NCI-H146 (cell line): Measurements from ENCODE around the gene MEGF6.

Experiments
- DNase-seq: peaks from one replicate; lab custom pipeline; 2025; lab: John Stamatoyannopoulos, UW

Gene MEGF6

GRCh38 chr1:3469849-3470649, 141.3 kb downstream of the MEGF6 start:
- no peak for DNase-seq

DNA sequence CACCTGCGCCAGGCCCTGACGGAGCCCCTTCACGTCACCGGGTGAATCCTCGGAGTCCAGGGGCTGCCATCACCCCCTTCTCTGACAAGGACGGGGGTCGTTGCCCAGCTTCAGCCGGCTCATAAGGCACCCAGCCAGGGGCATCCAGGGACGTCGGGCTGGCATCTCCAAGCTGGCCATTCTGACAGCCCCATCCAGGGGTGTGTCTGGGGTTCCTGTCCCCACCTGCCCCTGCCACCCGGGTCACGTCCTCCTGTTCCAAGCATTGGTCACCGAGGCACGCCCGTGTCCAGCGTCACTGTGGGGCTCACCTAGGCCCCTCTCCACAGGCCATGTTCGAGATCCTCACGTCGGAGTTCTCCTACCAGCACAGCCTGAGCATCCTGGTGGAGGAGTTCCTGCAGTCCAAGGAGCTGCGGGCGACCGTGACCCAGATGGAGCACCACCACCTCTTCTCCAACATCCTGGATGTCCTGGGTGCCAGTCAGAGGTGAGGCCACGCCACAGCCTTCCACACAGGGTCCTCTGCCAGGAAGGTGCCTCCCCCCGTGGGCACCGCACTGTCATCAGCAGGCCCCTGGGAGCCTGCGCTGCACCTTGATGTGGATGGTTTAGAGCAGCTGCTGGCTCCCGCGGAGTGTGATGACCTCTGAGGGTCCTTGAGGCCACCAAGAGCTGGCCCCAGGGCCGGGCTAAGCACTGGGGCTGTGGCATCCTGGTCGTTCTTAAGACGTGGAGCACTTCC, 142.0 kb downstream of the MEGF6 start:
- no peak for DNase-seq

- DNase-seq, result no peak
Observed at GRCh38 chr1:3468236-3469103, 142.8 kb downstream of the MEGF6 start.

DNA sequence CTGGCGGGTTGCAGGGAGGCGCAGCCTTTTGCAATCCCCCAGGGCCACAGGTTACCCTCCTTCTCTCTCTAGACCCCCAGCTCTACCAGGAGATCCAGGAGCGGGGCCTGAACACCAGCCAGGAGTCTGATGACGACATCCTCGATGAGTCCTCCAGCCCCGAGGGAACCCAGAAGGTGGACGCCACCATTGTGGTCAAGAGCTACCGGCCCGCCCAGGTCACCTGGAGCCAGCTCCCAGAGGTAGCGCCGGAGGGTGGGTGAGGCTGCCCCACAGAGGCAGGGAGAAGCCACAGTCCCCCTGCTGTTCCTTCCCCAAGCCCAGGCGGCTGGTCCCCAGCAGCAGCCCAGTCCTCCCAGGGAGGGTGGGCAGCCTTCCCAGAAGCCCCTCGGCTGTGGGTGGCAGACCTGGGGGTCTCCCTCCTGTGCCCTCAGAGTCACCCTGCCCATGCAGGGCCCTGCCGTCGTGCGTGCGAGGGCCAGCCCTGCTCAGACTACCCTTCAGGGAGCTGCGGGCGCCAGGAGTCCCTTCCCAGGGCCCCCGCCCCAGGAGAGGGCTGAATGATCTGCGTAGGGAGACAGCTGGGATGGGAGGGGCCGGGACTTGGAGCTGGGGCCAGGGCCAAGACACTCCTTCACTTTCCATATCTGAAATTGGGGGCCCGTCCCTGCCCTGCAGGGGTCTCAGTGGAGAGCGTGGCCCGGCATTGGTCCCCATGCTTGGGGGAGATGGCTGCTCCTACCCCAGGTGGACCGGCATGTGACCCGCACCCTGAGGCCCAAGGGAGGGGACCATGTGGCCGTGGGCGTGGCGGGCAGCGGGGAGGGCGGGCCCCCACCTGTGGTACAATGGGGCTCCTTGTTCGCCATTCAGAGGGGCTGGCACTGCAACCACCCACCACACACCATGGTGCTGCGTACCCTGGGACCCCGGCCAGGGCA, 143.9 kb downstream of the MEGF6 start:
- DNase-seq, result no peak

DNA sequence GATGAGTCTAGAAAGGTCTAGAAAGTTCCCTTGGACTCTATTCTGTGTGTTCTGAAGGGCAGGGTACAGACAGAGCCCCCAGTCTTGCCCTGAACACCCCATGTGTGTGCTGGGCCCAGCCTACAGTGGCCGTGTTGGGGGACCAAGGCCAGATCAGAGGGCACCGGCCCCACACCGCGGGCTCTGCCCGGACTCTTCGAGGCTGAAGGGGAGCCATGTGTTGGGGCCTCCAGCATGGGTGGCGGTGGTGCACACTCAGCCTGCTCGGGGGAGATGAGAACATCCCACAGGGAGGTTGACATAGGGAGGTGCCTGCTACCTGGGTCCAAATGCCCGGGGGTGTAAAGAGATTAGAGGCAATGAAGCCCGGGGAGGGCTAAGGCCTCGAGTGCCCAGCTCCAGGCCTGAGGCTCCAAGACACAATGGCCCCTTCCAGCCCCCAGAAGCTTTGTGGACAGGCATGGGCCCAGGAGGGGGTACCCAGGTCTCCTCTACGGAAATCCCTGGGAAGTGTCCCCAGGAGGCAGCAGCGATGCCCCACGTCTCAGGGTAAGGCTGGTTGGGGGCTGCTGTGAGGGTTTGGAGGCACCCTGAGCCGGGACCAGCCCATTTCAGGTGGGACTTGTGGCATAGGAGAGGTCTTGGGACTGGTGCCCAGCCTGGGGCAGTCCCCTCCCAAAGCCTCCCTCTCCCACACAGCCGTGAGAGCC, 144.8 kb downstream of the MEGF6 start:
- DNase-seq, result no peak

GRCh38 chr1:3465935-3466321, 145.4 kb downstream of the MEGF6 start:
- no peak for DNase-seq

DNA sequence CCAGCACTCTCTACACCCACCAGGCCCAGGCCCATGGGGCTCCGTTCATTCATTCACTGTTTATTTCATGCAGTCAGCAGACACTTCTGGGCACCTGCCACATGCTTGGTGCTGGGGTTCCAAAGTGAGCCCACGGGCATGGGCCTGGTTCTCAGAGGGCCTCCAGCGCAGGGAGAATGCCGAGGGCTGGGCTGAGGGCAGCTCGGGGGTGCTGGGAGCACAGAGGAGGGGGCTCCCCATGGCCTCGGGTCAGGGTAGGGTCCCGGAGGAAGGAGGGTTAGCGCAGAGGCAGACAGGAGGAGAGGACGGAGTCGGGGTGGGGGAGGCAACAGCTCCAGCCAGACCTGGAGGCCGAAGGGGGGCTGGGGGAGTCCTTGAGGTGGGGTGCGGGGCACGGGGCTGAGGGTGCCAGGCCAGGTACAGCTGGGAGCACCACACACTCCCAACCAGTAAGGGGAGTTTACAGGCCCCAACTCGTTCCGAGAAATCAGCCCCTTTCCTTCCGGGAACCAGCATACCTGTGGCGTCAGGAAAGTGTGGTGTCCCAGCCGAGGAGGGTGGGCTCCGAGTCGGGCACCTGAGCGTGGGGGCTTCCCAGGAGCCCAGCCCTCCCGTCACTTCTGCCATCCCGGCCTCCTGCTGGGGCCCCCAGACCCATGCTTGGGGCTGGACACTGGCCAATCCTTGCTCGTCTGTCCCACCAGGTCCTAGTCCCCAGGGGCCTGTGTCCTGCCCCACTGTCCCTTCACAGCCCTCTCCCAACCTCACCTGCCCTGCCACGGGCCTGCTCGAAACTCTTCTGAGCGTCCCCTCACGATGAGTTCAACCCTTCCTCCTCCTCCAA, 146.0 kb downstream of the MEGF6 start:
- no peak for DNase-seq

DNA sequence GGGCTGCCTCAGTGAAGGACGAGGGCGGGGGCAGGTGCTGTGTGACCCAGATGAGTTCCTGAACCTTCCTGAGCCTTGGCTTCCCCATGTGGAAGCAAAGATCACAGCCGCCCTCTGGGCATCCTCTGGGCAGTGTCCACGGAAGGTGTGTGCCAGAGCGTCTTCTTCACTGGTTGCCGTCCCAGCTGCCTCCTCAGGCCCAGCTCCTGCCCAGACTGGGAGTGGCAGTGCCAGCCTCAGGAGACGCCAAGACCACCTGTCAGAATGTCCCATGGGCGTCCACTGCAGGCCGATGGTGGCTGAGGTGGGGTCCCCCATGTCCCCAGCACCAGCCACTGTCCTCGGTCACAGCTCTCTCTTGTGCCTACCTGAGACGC, 146.7 kb downstream of the MEGF6 start:
- DNase-seq, result no peak

DNA sequence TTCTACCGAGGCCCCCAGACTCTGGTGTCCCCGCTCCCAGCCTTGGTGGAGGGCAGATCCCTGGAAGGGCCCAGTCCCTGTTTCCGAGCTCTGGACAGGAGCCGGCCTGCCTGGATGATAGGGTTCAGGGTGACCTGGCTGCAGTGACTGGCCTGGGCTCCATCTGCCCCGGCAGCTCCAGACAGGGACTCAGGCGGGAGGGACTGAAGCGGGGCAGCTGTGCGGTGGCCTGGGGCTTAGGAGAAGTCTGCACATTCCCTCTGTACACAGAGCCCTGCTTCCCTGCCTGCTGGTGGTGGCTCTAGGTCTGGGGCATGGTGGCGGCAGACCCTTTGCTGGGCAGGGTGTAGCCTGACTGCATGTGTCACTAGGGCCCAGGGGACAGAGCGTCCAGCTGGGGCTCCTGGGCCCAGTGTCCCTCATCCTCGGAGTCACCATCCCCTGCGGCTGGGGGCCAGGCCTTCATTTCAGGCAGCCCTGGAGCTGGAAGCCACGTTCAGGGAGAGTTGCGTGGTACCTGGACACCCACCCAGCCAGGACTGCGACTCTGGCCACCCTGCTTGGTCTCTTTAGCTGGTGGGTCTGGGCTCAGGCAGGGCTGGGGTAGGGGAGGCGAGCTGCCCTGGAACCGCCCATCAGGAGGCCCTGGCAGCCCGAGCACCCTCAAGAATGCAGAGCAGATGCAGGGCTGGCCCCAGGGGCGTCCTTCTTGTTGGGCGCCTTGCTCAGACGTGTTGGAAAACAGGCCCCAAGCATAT, 147.2 kb downstream of the MEGF6 start:
- no peak for DNase-seq

GRCh38 chr1:3463408-3463863, 147.9 kb downstream of the MEGF6 start:
- no peak for DNase-seq

DNA sequence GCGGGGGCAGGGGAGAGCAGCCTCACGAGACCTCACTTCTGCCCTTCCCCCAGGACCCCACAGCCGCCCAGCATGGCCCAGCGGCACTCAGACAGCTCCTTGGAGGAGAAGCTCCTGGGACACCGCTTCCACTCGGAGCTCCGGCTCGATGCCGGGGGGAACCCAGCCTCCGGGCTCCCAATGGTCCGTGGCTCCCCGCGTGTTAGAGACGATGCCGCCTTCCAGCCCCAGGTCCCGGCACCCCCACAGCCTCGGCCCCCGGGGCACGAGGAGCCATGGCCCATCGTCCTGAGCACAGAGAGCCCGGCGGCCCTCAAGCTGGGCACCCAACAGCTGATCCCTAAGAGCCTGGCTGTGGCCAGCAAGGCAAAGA, 148.3 kb downstream of the MEGF6 start:
- no peak for DNase-seq

- DNase-seq, result no peak
Observed at GRCh38 chr1:3462356-3463012, 148.8 kb downstream of the MEGF6 start.

DNA sequence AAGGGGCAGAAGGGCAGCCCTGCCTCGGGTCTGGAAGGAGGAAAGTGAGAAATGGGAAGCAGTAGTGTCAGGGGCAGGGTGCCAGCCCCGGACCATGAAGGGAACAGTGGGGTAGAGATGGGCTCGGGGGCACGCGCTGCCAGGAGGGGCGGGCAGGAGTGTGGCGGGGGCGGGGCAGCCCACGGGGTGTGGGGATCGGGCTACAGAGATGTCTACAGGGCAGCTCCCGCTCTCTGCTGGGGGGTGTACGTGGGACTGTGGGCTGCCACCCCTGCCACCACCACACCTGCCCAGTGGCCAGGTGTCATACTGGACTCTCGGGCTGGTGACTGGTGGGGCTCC, 149.4 kb downstream of the MEGF6 start:
- DNase-seq, result no peak

DNA sequence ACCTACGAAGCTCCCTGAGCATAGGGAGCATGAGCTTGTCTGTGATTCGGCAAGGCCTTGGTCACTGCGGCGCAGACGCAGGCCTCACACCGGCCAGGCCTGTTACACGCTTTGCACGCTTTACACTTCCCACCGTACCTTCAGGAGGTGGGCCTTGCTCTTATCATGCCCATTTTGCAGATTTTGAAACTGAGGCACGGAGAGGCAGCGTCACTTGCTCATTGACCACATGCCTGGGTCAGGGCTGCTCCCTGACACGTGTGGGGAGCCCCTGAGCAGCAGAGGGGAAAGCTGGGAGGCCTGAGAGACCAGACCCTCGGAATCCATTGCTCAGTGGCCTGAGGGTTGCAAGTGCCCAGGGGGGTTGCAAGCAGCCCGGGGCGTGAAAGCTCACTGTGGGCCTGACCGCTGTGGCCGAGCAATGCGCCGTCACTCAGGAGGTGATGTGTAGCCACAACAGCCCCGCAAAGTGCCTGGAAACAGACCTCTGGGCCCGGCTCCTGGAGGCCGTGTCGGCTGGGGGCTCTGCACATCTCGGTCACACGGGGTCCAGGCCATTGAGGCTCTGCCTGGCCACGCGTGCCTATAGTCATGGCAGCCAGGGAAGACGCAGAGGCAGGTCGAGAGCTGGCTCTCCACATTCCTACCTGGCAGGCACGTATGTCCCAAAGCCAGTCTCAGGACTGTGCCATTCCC, 149.9 kb downstream of the MEGF6 start:
- DNase-seq, result no peak

DNA sequence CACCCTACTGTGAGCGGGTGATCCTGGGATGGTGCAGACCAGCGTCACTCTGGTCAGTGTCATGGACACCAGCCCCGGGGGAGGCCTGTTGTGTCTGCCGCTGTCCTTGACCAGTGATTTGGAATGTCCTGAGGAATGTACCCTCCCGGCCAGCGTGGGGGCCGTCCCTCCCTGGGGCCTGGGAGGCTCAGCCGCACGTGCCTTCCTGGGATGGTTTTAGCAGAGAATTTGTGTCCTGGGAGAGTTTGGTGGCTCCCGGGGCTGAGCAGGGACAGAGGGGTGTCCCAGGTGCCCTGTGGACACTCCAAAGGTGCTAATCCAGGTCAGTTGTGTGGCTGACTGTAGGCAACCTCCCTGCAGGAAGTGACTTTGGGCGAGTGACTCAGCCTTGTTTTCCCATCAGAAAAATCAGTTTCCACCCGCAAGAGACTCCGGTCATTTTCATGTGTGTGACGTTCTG, 150.6 kb downstream of the MEGF6 start:
- DNase-seq, result no peak

DNA sequence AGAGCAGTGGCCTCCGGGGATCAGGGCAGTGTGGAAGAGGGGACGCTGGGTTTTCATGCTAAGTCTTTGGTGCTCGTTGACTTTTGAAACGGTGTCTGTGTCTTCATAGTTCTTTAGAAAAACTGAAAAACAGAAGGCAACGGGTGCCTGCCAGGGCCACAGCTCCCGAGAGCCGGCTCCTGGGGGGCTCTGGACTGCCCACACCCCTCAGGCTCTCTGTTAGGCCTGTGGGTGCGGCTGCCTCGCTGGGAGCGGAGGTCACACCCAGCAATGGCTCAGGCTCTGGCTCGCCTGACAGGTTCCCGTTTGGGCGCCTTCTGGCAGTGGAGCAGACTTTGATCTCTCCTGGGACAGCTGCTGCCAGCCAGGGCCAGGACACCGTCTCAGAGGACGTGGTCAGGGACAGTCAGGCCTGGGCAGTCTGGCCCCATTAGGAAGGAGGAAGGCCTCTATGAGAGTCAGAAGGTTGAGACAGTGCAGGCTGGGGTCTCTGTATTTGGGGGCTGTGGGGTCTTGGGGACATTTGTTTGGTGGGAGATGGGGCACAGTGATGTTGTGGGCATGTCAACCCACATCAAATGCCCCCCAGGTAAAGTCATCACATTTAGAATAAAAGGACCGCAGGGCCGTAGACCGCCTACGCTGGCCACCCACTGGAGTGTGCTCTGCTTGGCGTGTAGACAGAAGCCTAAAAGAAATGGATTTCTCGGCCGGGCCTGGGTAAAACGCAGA, 151.2 kb downstream of the MEGF6 start:
- no peak for DNase-seq
